Measurements from ENCODE around the gene CPVL. TPM values are rescaled to one million over a fixed set of nuclear protein-coding genes. Genes with fewer than 3 reads are reported as not detected.

CPVL gene
- total and polyA plus RNA-seq, 3 experiments from 2014 or later = 1.0 to 1.3 TPM; not detected in 1

- Histone ChIP-seq H3K4me3 (ENCODE audit: low read length) (no peak overlapping the region), H3K4me1 (ENCODE audit: insufficient read depth, low read length) (no peaks in the 10 kb centered on the region), H3K27ac (ENCODE audit: low read depth, low read length) (no peak overlapping the region), H3K9me3 (ENCODE audit: low read length) (no peaks in the 10 kb centered on the region), H3K27me3 (ENCODE audit: insufficient read depth, low read length, poor library complexity, severe bottlenecking) (peaks cover 17% of the 10 kb centered on the region), H3K36me3 (ENCODE audit: insufficient read depth, low read length) (no peaks in the 10 kb centered on the region)
- ChIA-PET CTCF (interaction anchor here (1.8 kb wide), 1 partner anchor 27 kb away, joined by 6 read pairs; no protein-coding TSS in a partner anchor), POLR2A (no interaction called here)
- H3K4me1 Mint-ChIP-seq = peaks cover 4 to 23% (median 5%) of the 10 kb centered on the region in 3 donors
- peaks cover 38 to 74% of the 10 kb centered on the region in 2 donors for H3K27me3 Mint-ChIP-seq
- H3K9me3 Mint-ChIP-seq = no peaks in the 10 kb centered on the region
- no peaks in the 10 kb centered on the region for H3K36me3 Mint-ChIP-seq
- no peak for DNase-seq
- no peak overlapping the region for H3K4me3 Mint-ChIP-seq
- no peak overlapping the region for H3K27ac Mint-ChIP-seq
These were observed 191.9 kb downstream of the CPVL start for GRCh38 chr7:28954471-28954870.

GRCh38 chr7:28953633-28954032 is 192.7 kb downstream of the CPVL start:
- no peak for DNase-seq
- Histone ChIP-seq H3K4me3 (ENCODE audit: low read length) (no peak overlapping the region), H3K27ac (ENCODE audit: low read depth, low read length) (no peak overlapping the region), H3K27me3 (ENCODE audit: insufficient read depth, low read length, poor library complexity, severe bottlenecking) (peaks cover 17% of the 10 kb centered on the region), H3K4me1 (ENCODE audit: insufficient read depth, low read length) (no peaks in the 10 kb centered on the region), H3K36me3 (ENCODE audit: insufficient read depth, low read length) (no peaks in the 10 kb centered on the region), H3K9me3 (ENCODE audit: low read length) (no peaks in the 10 kb centered on the region)
- H3K36me3 Mint-ChIP-seq = no peaks in the 10 kb centered on the region
- H3K4me1 Mint-ChIP-seq = peaks cover 0 to 17% (median 4%) of the 10 kb centered on the region in 3 donors
- H3K27me3 Mint-ChIP-seq = peaks cover 33 to 66% of the 10 kb centered on the region in 2 donors
- no peak overlapping the region for H3K4me3 Mint-ChIP-seq
- POLR2A ChIA-PET = no interaction called here
- no peak overlapping the region for H3K27ac Mint-ChIP-seq
- CTCF ChIA-PET = interaction anchor here (1.1 to 1.8 kb wide), 2 partner anchors 26 to 32 kb away, joined by 3 to 6 read pairs; no protein-coding TSS in a partner anchor
- H3K9me3 Mint-ChIP-seq = no peaks in the 10 kb centered on the region

Other genes with a start within 250 kb of the CPVL start
- gene TRIL, start 188.2 kb downstream of the CPVL start, total RNA-seq = not detected
- gene TRIL, start 188.2 kb downstream of the CPVL start, polyA plus RNA-seq = not detected
- 1 to 10 TPM; 4.1 to 5.3 TPM for gene CHN2, start 48.2 kb upstream of the CPVL start, total RNA-seq
- gene CHN2, start 48.2 kb upstream of the CPVL start, polyA plus RNA-seq = 30.4 TPM

Data from CD8-positive, alpha-beta memory T cell (primary cell).